HG03280 (cell line): Measurements from ENCODE around the gene PPP1R3E.

Source experiments
- ATAC-seq: cut with Tn5 transposase; IDR thresholded peaks from one replicate; pipeline ENCODE4 v1.9.1; 2021; ENCODE audit warnings: mild to moderate bottlenecking, moderate library complexity; ENCODE audit not compliant: unreplicated experiment

Gene PPP1R3E

GRCh38 chr14:23322568-23323517 is 20.2 kb upstream of the PPP1R3E start:
- no peak for ATAC-seq

GRCh38 chr14:23321572-23322547 is 19.2 kb upstream of the PPP1R3E start:
- peak; percentile 13 for ATAC-seq

DNA sequence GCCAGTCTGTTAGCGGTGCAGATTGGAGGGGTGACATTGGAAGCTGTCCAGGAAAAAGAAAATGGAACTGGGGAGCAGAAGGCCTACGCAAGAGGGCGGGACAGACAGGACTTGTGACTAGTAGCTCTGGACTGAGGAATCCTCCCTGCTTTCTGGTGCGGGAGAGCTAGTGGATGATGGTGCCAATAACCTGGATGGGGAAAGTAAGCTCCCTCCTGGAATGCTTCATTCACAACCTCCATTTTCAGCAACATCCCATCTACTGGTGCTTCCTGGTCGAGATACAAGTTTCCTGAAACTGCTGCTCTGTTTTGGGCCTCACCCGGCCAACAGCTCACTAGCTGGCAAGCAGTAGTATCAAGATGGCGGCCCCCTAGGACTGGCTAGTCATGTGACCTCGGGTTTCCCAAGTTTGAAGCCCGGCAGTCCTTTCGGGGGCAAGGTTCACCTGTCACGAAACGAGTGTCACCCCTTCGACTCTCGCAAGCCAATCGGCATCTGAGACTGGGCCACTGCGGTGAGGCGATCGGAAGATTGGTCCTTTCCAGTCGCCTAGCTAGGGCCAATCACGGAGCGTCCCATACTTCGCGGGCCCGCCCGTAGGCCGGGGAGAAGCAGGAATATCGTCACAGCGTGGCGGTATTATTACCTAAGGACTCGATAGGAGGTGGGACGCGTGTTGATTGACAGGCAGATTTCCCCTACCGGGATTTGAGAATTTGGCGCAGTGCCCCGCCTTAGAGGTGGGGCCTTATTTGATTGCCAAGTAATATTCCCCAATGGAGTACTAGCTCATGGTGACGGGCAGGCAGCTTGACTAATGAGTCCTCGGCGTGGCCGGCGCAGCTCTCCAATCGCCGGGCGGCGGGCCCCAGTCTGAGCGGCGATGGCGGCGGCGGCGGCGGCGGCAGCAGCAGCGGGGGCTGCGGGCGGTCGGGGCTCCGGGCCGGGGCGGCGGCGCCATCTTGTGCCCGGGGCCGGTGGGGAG is 18.2 kb upstream of the PPP1R3E start, which contains the start of gene PABPN1:
TSS of gene PABPN1 (plus strand) at position 874 of the 988 bp plus-strand sequence. CDS start at position 887, 13 bp downstream.
- ATAC-seq = peak; percentile 86

DNA sequence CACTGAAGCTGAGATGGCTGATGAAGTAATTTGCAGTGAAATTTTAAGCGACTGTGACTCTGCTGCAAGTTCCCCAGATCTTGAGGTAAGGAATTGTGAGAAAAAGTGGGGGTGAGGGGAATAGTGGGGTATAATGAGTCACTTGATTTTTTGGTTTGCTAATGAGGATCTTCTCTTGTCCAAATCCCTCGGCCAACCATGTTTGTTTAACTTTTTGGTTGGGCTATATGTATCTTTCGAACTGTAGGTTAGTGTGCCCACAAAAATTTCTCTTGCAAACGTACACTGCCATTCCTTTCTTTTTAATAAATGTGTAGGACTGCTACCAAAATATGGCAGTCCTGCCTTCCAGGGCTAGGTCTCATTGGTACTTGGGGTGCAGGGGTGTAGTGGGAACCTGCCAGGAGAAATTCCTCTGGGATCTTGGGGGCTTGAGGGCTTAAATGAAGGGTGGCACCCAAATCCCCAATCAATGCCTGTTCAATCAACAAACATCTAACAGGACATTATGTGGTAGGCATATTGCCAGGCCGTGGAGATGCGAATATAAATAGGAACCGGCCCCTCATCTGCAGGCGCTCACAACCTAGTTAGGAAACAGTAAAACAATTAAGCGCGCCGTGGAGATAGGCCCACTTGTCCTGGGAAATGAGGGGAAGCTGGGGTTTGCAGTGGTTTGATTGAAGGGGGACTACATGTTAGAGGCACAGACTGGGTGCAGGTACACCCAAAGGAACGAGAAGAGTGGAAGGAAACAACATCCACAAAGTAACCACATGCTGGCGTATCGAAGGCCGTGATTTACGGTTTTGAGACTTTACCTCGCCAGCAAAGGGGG is 17.3 kb upstream of the PPP1R3E start:
- no peak for ATAC-seq

- no peak for ATAC-seq
These were observed 13.6 kb upstream of the PPP1R3E start for GRCh38 chr14:23316300-23316699.

- no peak for ATAC-seq
These were observed 7.9 kb upstream of the PPP1R3E start for GRCh38 chr14:23310546-23310945.

DNA sequence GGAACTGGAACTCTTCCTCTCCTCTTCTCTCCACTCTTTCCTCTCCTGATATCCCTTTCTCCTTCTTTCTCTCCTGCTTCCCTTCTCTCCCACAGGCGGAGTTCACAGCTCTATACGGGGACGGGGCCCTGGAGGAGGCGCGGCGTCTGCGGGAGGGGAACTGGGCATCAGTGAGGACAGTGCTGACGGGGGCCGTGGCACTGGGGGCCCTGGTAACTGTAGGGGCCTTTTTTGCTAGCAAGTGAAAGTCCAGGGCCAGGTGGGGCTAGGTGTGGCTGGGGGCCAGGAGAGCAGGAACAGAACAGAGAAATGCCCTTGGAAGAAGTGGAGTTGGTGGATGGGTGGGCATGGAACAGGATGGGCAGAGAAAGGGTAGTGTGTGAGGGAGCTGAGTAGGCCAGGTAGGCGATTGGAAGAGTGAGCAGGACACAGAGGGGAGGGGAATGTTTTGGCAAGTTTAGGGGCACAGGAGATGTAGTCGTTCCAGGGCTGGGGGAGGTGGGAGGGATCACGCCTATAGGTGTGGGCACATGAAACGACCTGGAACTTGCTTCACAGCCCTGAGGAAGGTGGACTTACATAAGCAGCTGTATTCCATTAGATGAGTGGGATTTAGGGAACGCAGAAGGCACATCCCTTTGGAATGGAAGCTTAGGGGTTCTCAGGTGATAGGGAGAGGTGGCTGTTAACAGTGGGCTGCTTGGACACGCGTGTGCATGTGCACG is 6.2 kb upstream of the PPP1R3E start:
- no peak for ATAC-seq

GRCh38 chr14:23307687-23308644 is 5.3 kb upstream of the PPP1R3E start:
- ATAC-seq = no peak

GRCh38 chr14:23307146-23307530 is 4.5 kb upstream of the PPP1R3E start:
- ATAC-seq = no peak

GRCh38 chr14:23306412-23307145 is 3.9 kb upstream of the PPP1R3E start, which contains the start of gene BCL2L2:
Gene BCL2L2, plus strand, starts transcription at chr14:23306833. Its CDS starts 935 bp downstream, at chr14:23307768.
- ATAC-seq = peak; percentile 20

GRCh38 chr14:23301969-23302289 is 730 bp downstream of the PPP1R3E start:
- peak; percentile 21 for ATAC-seq

- peak; percentile 78 for ATAC-seq
These were observed 1.2 kb downstream of the PPP1R3E start for GRCh38 chr14:23301288-23301968.

DNA sequence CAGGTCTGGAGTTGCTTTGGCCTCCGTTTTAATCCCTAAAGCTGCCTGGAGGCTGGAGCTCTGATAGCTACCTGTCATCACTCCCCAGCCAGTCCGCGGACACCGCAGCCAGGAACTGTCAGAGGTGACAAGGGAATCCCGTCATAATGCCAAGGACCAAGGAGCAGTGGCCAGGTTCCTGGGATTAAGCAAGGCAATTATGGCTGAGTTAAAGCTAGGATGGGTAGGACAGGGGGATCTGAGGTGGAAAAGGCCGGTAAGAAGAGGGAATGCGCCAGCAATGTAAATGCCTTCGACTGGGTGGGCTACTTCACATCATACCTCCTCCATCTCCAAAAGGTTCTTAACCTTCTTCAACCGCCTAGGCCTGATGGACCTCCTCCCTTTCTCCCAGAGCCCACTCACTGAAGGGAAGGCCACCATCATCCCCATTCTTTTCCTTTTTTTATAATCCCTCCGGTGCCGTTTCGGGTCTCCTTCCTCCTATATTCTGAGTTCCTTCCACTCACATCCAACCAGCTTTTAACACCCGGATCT is 1.9 kb downstream of the PPP1R3E start:
- no peak for ATAC-seq

DNA sequence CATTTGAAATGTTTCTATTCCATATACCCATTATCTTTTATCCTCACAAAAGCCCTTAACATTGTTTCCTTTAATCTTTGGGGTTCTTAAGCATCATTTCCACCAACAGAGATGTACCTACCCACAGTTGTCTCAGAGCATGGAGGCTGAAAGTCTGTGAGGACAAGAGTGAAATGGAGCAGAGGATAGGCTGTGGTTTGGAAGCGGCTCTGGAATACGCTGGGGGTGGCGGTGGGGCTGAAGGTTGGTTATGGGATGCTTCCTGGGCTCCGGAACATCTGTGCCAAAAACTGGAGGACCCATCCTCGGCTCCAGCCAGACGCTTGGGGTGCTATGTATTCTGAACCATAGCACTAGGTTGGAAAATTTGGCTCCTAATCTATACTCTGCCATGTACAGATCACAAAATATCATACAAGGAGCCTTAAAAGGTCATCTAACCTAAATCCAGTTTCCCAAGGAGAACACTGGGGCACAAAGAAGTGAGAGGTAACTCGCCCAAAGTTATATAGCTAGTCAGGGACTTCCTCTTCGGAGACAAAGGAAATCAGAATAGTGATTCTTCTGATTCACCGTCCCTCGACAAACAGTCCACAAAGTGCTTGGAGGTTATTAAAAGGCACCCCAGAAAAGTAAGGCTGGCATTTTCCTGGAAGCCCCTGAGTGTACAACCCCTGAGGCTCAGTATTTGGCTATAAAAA is 2.5 kb downstream of the PPP1R3E start:
- ATAC-seq = no peak

DNA sequence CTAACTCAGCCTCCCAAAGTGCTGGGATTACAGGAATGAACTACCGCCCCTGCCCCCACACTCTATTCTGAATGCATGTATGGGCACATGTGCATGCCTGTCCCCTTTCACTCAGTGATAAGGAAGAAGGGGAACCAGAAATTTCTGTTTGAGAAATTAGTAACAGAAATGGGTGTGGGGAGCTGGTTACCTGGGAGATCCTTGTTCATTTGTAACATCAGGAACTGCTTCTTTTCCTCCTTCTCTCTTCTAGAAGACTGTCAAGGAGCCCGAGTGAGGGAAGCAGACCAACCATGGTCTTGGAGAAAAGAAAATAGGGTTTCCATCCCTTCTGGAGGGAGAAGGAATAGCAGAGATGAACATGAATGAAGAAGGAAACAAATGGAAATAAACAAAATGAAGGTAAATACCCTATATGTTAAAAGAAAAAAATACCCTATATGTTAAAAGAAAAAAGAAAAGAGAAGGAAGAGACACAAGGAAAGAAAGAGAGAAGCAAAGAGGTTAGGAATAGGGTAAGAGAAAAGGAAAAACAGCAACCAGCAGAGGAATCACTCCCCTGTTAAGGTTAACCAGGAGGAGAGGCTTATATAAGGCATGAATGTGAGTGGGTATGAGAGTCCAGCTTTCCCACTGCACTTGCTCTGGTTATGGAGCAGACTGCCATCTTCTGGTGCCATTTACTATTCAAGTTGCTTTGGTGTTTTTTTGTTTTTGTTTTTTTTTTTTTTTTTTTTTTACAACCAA is 3.3 kb downstream of the PPP1R3E start:
- ATAC-seq = no peak
